HUES48 (cell line): ENCODE measurements around the gene NELFB.

Experiments used
- H3K27ac ChIP-seq: one replicate; pipeline ENCODE4 v1.7.0; 2013; ENCODE audit warnings: low read depth, low read length, inconsistent platforms
- H3K27me3 ChIP-seq: 2 replicates; pipeline ENCODE4 v1.6.1; 2013; ENCODE audit warnings: mild to moderate bottlenecking, low read length; ENCODE audit not compliant: control insufficient read depth, insufficient read depth
- H3K36me3 ChIP-seq: 2 replicates; pipeline ENCODE4 v1.6.1; 2013; ENCODE audit warnings: low read length; ENCODE audit not compliant: control insufficient read depth, insufficient read depth
- H3K4me1 ChIP-seq: 2 replicates; pipeline ENCODE4 v1.6.1; 2013; ENCODE audit warnings: mild to moderate bottlenecking, low read length; ENCODE audit not compliant: control insufficient read depth, insufficient read depth
- H3K4me3 ChIP-seq: 2 replicates; pipeline ENCODE4 v1.5.1; 2013; ENCODE audit warnings: mild to moderate bottlenecking, low read depth, low read length
- H3K9ac ChIP-seq: 2 replicates; pipeline ENCODE4 v1.6.1; 2013; ENCODE audit warnings: mild to moderate bottlenecking, low read depth, low read length, moderate library complexity
- H3K9me3 ChIP-seq: 2 replicates; pipeline ENCODE4 v1.6.1; 2013; ENCODE audit warnings: low read length; ENCODE audit not compliant: control insufficient read depth, insufficient read depth

The NELFB gene

DNA sequence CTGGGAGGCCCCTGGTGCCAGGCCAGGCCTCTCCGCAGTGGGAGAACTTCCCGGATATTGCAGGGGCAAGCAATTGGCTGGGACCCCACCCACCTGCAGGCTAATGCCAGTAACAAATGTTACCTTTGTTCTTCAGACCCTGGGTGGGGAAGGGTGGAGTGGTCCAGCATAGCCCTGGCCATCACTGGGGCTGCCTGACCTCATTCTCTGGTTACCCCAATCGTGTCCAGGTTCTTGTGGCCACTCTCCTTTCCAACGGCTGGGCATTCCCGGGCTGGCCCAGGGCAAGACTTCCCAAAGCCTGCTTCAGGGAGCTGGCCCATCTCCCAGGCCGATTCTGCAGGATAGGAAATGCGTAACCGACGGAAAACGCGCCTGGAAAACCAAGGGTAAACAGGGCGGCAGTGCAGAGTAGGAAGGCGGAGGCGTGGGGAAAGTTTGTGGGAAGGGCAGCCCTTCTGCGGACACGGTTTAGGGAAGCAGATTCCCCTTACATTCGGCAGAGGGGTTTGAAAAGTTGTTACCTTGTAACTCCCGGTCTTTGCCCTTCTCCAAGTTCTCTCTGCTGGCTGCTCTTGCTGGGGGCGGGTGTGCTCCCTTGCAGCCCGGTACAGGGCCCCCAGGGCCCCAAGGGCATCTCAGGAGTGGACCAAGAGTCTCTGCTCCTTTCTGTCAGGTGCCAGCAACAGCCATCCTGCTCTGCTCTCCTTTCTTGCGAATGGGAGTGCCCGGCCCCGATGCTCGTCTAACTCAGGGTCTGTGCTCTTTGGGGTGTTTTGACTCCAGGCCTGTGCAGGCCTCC is 43.5 kb downstream of the NELFB start:
- no peaks in the 10 kb centered on the region for H3K36me3 ChIP-seq
- peak overlapping the region; percentile 96 for H3K4me3 ChIP-seq
- H3K27me3 ChIP-seq: peaks cover 42% of the 10 kb centered on the region
- no peak overlapping the region for H3K9ac ChIP-seq
- peak overlapping the region; percentile 67 for H3K27ac ChIP-seq
- H3K4me1 ChIP-seq: peaks cover 38% of the 10 kb centered on the region
- no peaks in the 10 kb centered on the region for H3K9me3 ChIP-seq

DNA sequence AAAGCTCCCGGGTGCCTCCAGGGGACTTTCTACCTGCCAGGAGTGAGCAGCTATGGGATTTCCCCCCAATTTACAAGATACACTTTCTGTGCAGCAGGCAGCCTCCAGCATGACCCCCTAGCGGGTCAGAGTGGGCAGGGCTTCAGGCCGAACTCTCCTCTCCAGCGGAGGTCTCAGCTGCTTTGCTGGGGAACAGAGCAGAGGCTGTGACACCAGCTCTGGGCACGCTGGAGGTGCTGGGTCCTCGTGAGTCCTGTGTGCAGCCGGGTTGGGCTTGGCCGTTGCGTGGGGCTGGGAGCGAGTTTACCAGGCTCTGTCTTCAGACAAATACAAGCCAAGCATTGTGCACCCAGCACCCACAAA is 44.1 kb downstream of the NELFB start:
- H3K36me3 ChIP-seq: no peaks in the 10 kb centered on the region
- peaks cover 39% of the 10 kb centered on the region for H3K4me1 ChIP-seq
- H3K9ac ChIP-seq: no peak overlapping the region
- peak overlapping the region; percentile 96 for H3K4me3 ChIP-seq
- H3K27ac ChIP-seq: peak overlapping the region; percentile 67
- no peaks in the 10 kb centered on the region for H3K9me3 ChIP-seq
- H3K27me3 ChIP-seq: peaks cover 41% of the 10 kb centered on the region

DNA sequence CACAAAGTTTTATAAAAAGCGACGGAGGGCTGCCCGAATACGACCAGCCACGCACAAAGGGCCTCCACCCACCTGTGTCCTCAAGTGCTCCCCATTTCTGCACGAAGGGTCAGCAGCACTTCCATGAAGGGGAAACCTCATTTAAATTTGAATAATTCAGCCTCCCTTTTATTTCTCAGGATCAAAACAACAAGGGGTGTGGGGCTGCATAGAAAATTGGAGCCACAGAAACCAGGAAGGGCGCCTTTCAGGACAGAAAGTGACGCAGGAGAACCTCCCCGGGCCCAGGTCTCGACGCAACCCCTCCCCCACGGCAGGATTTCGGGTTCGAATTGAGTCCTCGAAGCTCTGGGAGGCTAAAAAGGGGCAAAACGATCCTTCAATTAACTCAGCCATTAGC is 44.8 kb downstream of the NELFB start:
- no peaks in the 10 kb centered on the region for H3K36me3 ChIP-seq
- no peaks in the 10 kb centered on the region for H3K9me3 ChIP-seq
- H3K4me1 ChIP-seq: peaks cover 39% of the 10 kb centered on the region
- H3K27ac ChIP-seq: peak overlapping the region; percentile 88
- peak overlapping the region; percentile 18; the same call in 1 of the 2 replicates for H3K9ac ChIP-seq
- H3K27me3 ChIP-seq: peaks cover 33% of the 10 kb centered on the region
- peak overlapping the region; percentile 96 for H3K4me3 ChIP-seq

DNA sequence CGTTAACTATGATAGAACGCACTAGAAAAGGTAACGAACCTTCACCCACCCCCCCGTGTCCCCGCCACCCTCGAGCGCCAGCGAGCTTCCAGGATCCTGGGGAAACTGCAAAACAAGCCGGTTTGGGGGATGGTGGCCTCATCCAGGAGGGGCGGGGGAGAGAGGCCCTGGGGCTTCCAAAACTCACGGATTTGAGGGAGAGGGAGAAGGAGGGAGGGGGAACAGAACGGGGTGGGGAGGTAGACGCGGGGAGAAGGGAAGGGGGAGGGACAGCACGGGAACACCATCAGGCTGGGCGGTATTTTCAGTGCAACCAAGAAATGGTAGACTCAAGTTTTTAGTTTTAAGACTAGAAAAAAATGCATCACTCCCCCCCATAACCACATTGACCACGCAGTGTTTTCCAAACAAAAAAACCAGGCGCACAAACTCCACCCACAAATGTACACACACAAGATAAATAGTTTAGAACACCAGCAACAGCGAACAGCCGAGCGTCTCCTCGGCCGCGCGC is 45.5 kb downstream of the NELFB start:
- peaks cover 44% of the 10 kb centered on the region for H3K4me1 ChIP-seq

DNA sequence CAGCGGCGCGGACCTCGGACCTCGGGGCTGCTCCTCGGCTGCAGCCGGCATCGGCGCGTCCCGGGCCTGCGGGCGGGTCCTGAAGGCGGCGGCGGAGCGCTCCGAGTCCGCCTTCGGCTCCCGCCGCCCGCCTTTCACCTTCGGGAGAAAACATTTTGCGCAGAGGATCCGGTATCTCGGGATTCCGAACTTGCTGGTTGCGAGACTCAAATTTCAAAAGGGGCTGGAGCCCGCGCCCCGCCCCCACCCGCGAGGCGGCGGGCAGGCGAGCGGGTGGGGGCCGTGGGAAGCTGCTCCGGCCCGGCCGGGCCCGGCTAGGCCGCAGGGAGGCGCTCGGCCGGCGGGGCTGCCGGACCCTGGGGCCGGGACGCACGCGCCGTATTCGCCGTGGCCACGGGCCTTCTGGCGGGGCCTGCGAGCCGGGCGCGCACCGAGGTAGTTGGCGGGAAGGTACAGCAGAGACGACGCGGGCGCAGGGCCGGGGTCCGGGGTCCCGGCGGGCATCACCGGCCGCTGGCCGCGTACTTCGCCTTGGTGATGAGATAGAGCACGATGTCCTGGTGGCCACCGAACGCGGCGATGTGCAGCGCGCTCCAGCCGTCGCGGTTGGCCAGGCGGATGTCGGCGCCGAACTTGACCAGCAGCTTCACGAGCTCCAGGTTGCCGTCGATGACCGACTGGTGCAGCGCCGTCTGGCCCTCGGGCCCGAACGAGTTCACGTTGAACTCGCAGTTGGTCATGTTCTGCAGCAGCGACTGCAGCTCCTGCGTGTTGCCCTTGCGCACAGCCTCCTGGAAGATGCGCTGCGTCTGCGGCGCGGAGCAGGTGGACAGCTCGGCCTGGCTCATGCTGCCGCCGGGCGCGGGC is 46.2 kb downstream of the NELFB start:
- no peaks in the 10 kb centered on the region for H3K36me3 ChIP-seq
- peak overlapping the region; percentile 88 for H3K27ac ChIP-seq
- peak overlapping the region; percentile 96 for H3K4me3 ChIP-seq
- H3K27me3 ChIP-seq: peaks cover 28% of the 10 kb centered on the region
- H3K4me1 ChIP-seq: peaks cover 47% of the 10 kb centered on the region
- H3K9me3 ChIP-seq: no peaks in the 10 kb centered on the region
- peak overlapping the region; percentile 74; the same call in 1 of the 2 replicates for H3K9ac ChIP-seq

More for the DNA sequence above, 45.5 kb downstream of the NELFB start:
- peak overlapping the region; percentile 96 for H3K4me3 ChIP-seq
- peak overlapping the region; percentile 88 for H3K27ac ChIP-seq
- peak overlapping the region; percentile 70; the same call in 1 of the 2 replicates for H3K9ac ChIP-seq
- no peaks in the 10 kb centered on the region for H3K9me3 ChIP-seq
- no peaks in the 10 kb centered on the region for H3K36me3 ChIP-seq
- peaks cover 31% of the 10 kb centered on the region for H3K27me3 ChIP-seq

DNA sequence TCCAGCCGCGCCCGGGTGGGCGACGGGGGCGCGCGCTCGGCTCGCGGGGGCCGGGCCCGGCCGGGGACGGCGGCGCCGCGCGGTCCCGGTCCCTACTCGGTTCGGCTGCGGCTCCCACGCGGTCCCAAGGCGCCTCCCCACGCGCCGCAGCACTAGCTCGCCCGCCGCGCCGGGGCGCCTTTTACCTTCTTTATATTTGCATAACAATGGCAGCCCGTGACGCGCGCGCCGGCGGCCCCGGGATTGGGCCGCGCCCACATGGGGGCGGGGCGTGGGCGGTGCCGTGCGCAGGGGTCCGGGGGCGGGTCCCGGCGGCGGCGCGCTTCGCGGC is 47.0 kb downstream of the NELFB start, which contains the start of gene NRARP:
Gene NRARP (minus strand): TSS at position 154 of the 331 bp plus-strand sequence. CDS start 343 bp downstream, outside the sequence.
- H3K27me3 ChIP-seq: peaks cover 20% of the 10 kb centered on the region
- peak within 1 kb of the TSS; percentile 74; the same call in 1 of the 2 replicates for H3K9ac ChIP-seq
- no peaks in the 10 kb centered on the region for H3K36me3 ChIP-seq
- H3K9me3 ChIP-seq: no peaks in the 10 kb centered on the region
- H3K4me3 ChIP-seq: peak within 1 kb of the TSS; percentile 96
- peak within 1 kb of the TSS; percentile 88 for H3K27ac ChIP-seq
- H3K4me1 ChIP-seq: peaks cover 39% of the 10 kb centered on the region

DNA sequence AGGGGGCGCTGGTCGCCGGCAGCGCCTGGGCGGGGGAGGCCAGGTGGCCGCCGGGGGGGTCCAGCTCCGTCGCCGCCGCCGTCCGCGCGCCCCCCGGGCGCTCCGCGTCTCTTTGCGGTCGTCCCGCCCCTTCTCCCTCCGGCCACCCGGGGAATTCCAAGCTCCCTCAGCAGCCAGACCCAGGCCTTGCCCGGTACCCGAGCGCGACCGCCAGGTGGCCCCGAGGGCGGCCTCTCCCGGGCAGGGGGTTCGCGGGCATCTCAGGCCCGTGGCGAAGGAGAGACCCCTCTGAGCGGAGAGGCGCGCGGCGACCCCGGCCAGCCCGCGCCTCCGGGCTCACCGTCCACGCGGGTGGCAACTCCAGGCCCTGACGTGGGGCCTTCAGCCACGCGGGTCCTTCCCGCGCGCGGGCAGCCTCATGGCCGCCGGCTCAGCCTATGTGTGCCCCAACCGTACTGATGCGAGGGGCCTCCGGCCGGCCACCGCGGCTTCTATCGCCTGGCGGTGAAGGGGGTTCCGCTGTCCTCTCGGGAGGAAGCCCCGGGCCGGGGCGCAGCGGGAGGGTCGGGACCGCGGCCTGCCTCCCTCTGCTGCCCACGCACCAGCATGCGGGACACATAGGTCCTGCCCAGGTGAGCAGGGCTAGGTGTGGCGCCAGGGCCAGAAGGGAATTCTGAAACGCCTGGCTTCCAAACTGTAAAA is 47.5 kb downstream of the NELFB start:
- H3K9ac ChIP-seq: 0 out of 2 replicates have a peak overlapping the region, but pooled peaks have one; percentile 2
- peaks cover 38% of the 10 kb centered on the region for H3K4me1 ChIP-seq
- peak overlapping the region; percentile 55 for H3K4me3 ChIP-seq
- H3K36me3 ChIP-seq: no peaks in the 10 kb centered on the region
- H3K27me3 ChIP-seq: peaks cover 15% of the 10 kb centered on the region
- H3K27ac ChIP-seq: no peak overlapping the region
- no peaks in the 10 kb centered on the region for H3K9me3 ChIP-seq

DNA sequence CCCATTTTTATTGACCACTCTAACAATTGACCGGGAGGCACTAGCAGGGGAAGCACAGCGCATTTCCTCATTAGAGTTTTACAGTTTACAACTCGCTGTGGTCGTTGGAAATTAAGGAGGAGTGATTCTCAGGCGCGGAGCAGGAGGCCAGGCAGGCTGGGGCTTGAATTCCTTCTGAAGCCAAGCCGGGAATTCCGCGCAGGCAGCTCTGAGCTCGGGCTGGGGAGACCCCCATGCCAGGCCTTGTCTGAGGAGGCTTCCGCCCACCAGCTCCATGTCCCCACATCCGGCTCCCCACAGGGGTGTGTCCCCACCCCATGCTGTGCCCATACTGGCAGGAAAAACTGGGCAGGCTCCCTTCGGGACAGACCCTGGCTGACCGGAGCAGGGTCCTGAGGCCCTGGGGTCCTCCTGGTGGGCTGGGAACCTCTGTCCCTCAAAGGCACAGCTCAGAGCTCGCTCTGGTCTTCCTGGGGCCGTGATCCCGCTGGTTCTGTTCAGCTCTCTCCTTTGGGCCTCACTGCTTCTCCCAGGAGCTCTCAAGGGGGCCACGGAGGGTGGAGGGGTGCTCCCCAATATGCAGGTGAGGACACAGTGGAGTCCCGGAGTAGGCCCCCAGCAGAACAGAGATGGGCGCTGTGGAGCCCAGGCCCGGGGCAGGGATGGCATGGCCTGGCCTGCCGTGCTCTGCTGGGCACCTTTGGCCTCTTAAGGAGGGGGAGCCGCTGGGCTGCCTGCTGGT is 48.2 kb downstream of the NELFB start:
- Histone ChIP-seq H3K4me1 (peaks cover 32% of the 10 kb centered on the region), H3K27me3 (peaks cover 15% of the 10 kb centered on the region), H3K9me3 (no peaks in the 10 kb centered on the region), H3K9ac (0 out of 2 replicates have a peak overlapping the region, but pooled peaks have one; percentile 2), H3K27ac (no peak overlapping the region), H3K36me3 (no peaks in the 10 kb centered on the region), H3K4me3 (peak overlapping the region; percentile 55; the same call in 1 of the 2 replicates)

DNA sequence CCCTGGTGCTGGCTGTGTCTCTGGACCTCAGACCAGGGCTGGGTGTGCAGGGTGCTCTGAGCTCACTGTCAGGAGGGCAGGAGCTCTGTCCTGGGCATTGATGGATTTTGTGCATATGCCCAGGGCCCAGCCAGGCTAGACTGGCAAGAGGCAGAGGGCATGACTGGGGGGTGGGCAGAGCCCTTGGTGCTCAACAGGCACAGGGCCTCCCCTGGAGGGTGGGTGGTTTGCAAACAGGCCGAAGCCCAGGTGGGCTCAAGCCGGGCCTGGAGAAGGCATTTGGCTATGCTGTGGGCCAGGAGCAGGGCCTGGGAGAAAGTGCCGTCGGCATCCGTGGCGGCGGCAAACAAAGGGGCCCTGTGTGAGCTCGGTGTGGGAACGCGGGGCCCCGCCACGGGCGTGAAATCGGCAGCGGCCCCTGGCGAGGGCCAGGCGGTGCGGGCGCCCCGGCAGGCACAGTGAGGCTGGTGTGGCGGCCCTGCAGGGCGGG is 48.8 kb downstream of the NELFB start:
- H3K4me3 ChIP-seq: no peak overlapping the region
- H3K9ac ChIP-seq: no peak overlapping the region
- no peaks in the 10 kb centered on the region for H3K36me3 ChIP-seq
- peaks cover 26% of the 10 kb centered on the region for H3K4me1 ChIP-seq
- no peaks in the 10 kb centered on the region for H3K9me3 ChIP-seq
- H3K27me3 ChIP-seq: peaks cover 15% of the 10 kb centered on the region
- H3K27ac ChIP-seq: no peak overlapping the region
